OCI-LY7 (cell line): Measurements from ENCODE around the gene SMYD3.

ENCODE experiments used
- CTCF ChIP-seq: fragments of 200-600 bp; sonication (generic); conservative IDR thresholded peaks from 2 replicates; pipeline ENCODE4 v1.5.1; 2014; ENCODE audit warnings: mild to moderate bottlenecking, antibody characterized with exemption, low read length, moderate library complexity, mixed read lengths
- EZH2phosphoT487 ChIP-seq: fragments of 200-600 bp; sonication (generic); IDR thresholded peaks from 2 replicates; pipeline ENCODE4 v1.6.1; 2018; ENCODE audit warnings: low read depth, borderline replicate concordance, mild to moderate bottlenecking, mixed run types, antibody characterized with exemption, low read length, moderate library complexity, mixed read lengths

DNA sequence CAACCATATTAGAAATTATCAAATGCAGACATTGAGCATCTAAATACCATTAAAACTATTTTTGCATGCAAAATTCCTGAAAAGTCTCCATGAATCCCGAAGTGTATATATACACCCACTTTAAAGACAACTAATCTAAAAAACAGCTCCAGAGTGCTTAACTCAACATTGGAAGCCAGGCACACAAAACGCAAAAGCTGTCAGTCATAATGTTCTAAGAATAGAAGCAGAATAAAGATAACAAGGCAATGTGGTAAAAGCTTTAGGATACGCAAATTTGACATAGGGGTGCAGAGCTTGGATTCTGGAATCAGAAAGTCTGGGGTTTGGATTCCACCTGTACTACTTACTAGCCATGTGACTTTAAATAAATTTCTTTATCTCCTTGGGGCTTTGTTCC lies 62.5 kb downstream of the SMYD3 start:
- no peak for TF ChIP-seq CTCF
- TF ChIP-seq EZH2phosphoT487: no peak
